Measurements from ENCODE around the gene IQSEC1.

Gene IQSEC1

DNA sequence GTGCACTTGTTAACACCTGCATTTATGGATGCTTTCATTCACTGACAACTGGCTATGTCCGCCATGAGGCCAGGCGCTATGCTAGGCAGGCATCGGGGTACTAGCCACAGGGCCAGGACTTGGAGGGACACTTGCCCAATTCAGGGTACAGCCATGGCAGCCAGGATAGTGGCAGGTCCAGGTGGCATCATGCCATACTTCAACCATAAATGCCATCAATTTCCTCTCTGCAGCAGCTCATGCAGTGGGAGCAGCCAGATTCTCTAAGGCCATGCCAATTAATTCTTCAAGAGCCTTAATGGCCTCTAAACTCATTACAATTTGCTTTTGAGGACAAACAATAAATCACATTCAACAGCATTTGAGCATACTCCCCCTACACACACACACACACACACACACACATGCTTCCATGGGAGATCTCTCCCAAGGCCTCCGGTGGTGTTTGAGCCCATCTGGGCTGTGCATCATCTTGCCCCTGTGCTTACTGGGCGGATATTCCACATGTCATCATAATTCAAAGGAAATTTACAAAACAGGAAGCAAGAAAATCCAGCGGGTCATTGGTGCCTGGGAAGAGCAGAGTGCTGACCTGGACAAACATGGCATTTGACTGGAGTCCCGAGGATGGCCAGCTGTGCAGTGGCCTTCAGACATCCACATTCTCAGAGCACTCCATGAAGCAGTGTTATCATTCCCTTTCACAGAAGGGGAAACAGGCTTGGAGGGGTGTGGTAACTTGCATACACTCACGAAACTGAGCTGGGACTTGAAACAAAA, 109.1 kb downstream of the IQSEC1 start:
- FAIRE-seq = no peak

DNA sequence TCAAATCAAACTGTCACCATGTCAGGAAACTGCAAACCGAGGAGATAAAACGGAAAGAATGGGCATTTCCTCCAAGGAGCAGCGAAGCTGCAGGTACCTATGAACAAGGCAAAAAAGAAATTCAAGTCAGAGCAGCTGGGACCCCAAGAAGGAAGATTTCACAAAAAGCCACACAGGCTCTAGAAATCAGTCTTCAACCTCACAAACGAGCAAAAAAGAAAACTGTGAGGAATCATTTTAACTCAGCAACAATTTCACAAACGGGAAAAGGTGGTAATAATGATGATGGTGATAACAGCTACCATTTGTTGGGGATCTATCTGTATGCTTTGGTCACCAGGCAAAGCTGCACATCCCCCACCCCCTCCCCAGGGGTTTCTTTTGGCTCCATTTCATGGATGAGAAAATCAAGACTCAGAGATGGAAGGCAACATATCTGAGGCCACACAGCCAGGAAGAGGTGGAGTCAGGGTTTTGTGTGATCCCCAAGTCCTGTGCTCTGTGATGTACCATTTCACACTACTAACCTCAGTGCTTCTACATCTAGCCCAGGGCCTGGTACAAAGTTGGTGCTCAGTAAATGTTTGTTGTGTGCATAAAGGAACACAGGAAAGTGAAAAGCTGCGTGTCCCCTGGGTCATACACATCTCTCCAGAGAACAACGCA, 109.9 kb downstream of the IQSEC1 start:
- no peak for FAIRE-seq

DNA sequence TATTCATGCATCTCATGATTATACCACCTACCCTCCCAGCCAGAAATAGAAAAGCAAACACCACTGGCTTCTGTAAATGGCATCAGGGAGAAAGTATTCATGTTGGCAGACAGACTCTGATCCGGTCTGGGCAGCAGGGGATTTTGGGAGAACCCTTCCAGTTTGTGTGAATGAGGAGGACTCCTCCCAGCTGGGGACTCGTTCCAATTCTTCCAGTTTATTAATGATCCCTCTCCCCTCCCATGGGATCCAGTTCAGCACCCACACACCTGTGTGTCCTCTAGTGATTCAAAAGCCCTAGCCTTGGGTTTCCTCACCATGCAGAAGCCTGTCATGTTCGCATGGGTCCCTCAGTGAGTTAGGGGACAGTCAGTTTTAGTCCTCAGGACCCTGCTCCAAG, 110.9 kb downstream of the IQSEC1 start:
- peak; percentile 9 for FAIRE-seq

DNA sequence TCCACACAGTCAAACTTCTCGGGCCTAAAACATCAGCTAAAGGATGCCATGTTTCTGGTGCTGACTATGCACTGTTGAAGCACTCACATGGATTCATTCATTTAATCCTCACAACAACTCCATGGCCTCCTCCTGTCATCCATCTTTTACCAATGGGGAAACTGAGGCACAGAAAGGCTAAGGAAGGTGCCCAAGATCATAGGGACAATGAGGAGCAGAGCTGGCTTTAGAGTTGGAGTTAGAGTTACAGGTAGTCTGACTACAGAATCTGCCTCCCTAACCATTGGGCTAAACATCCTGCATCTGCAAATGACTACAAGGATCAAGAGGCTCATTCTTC, 111.6 kb downstream of the IQSEC1 start:
- FAIRE-seq = no peak

DNA sequence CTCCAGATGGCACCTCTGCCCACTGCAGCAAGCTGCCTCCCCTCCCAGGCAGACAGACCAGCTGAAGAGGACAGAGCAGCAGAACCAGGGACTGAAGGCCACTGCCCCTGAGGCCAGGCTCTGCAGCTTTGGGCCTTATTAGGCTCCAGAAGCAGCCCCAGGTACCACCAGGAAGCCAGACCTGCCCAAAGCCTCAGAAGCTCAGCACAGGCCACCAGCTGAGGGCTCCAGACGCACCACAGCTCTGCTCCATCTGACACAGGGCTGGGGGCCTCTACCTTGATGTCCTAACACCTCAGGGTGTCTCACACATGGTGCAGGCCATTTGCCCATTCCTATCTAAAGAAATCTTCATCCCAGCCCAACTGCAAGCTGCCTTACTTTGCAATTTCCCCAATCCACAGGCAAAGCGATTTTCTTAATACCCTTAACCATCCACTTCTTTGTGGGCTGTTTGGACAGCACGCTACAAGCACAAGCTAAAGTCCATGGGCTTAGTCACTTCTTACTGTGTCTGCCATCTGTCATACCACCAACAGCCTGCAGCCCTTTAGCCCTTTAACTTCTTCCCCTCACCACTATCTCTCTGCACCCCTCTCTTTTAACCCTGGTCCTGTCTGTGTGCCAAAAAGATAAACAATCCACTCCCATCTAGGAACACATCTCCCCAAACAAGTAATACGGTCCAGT, 112.1 kb downstream of the IQSEC1 start:
- no peak for FAIRE-seq

DNA sequence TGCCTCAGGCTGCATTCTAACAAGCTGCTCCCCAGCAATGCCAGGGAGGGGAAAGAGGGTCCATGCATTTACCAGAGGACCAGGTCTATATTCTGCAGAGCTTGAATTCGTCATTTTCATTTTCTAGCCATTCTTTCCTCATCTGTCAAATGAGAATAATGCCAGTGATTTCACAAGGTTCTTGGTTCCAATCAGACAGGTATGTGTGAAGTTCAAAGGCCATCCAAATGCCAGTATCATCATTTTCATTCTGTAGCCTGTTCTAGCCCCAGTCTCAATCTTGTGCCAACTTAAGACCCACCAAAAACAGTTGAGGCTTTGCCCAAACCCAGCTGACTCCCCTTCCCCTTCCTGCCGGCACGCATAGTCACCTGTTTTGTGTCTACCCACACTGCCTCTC, 112.7 kb downstream of the IQSEC1 start:
- no peak for FAIRE-seq

DNA sequence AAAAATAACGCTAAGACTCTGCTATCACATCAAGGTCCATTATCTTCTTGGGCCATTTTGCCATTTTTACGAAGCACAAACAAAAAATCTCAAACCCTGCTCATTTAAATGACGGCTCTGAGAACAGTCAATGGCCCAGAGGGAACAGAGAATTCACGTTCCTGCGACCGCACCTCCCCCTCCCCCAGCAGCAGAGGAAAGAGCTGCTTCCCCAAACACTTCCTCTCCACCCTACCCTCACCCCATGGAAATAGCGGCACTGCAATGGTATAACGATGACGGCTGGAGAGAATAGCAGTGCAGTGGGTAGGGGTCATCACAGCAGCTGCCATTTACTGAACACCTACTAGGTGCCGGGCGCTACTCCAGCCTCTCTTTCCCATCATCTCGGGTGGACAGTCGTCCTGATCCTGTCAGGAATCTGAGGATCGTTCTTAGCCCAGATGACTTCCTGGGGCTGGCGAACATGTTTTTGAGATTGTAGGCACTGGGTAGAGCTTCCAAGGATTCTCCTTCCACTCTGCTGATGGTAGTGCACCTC, 113.3 kb downstream of the IQSEC1 start:
- no peak for FAIRE-seq

DNA sequence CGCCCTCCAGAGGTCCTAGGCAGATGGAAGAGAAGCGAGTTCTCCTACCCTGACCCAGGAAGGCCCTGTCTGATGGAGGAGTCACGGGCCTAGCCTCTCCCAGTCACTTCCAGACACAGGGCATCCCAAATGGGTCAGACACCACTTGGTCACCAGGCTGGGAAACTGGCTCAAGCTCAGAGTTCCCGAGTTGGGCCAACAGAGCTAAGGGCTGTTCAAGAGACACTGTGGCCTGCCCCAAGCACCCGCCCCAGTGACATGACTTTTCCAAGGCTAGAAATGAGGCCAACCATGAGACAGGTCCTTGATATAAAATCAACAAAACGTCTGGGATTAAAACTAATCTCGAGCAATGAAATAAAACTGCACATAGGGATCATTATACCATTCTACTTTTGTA, 113.8 kb downstream of the IQSEC1 start:
- no peak for FAIRE-seq

DNA sequence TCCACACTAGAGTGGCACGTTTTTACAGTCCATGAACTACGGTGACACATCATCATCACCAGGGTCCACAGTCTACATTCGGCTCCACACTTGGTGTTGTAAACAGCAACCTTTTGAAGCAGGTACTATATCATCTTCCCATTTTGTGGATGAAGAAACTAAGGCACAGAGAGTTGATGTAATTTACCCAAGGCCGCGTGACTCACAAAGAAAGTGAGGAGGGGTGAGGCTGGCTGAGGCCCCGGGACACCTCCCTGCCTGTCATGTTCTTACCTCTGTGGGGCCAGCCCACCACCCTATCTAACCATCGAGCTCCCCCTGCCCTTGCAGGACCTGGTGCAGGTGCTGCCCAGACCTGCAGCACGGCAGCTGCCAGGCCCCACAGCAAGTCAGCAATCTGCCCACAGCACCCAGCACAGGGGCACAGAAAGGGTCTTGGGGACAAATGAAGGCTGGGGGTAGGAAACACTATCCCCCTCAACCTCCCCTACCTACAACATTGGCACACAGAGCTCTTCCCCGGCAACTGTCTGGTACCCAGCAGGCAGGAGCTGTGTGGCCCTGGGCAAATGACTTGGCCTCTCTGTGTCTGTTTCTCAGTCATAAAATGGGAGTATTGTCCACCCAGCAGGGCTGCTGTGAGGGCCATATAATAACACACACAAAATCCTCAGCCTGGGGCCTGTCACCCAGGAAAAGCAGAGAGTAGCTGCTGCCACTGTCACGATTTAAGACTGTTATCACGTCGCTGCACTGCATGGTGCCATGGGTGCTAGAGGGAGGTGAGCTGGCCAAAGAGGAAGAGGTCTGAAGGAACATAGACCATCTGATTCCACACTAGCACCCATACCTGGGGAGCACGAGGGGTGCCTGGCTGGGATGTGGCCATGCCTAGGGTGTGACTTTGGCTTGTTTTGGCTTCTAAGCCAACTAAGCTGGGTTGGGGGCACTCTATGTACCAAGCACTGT, 115.1 kb downstream of the IQSEC1 start:
- no peak for FAIRE-seq

DNA sequence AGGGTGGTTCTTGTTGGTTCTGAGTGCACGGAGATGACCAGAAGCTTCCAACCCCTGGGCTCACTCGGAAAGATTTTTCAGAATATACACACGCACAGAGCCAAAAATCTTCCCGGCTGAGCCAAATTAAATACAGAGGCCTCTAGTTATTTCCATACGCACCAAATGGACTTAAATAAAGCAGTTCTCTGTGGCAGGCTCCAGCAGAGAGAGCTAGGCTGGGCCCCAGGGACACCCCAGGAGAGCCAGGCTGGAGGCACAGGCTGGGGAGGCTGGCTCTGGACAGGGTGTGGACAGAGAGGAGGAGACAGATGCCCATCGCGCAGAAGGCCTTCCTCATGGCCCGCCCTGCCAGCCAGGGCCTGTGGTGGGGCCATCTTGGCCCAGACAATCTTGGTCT, 115.9 kb downstream of the IQSEC1 start:
- no peak for FAIRE-seq

DNA sequence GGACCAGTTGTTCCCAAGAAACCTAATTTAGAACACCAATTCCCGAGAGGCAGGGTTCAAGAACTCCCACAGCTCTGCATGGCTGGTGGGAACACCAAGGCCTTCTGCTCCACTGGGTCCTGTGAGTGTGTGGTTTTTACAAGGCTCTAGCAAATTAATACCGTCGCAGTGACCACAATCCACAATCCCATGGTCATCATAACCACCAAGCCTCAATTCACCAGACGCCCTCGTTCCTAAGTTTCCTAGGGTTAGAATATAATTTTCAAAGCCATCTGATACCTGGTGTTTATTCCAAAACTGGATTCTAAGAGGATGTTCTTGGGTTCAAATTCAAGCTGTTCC, 116.9 kb downstream of the IQSEC1 start:
- no peak for FAIRE-seq

DNA sequence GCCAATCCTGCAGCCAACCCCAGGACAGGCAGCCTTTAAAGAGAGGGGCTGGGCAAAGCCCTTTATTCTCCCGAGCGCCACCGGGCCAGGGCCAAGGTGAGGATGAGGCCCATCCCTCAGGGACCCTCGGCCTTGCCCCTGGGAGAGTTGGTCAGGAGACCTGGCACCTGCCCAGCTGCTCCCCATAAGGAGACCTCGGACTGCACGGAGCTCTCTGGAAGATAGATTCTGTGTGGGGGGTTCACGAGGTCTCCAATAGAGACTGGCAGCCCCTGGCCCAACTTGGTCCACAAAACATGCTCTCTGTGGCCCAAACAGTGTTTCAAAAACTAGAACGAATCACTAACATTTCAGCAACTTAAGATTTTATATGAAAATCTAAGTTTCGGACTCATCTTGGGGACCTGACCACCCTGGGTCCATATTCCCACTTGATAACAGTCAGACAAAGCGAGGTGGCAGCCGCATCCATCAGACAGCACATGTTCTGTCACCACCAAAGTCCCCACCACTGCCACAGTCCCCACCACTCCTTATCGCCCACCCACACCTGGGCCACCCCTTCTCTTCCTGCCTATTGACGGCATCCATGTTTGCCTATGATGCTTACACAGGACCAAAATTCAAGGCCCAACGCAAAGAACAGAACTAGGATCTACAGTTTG, 117.4 kb downstream of the IQSEC1 start:
- FAIRE-seq = no peak

DNA sequence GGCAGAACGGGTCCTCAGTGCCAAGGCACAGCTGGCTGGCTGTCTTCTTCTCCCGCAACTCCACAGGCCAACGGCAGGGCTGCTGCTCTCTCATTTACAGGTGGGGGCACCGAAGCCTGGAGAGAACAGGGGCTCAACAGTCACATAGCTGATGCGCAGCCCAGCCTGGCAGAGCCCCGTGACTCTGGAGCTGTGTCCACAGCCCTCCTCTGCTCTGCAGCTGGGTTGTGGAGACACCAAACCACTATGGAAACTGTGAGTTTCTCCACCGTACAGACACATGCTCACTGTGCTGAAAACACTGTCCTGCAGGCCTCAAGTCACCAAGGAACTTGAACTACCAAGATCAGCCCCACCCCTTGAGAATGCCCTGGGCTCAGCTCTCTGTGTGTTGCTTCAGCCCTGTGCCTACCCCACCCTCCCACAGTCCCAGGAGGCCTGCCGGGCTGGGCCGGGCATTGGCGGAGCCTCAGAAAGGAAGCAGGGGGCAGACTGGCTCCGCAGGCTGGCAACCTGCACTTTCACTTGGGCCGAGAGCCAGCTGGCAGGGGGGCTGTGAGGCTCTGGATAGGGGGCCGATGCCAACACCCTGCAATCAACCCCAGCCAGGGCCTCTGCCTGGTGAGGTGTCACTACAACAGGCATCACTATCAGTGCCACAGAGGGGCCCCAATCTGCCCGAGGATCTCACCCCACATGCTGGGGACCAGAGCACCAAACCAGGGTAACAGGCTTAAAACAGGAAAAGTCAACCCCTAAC, 118.2 kb downstream of the IQSEC1 start:
- FAIRE-seq = no peak

DNA sequence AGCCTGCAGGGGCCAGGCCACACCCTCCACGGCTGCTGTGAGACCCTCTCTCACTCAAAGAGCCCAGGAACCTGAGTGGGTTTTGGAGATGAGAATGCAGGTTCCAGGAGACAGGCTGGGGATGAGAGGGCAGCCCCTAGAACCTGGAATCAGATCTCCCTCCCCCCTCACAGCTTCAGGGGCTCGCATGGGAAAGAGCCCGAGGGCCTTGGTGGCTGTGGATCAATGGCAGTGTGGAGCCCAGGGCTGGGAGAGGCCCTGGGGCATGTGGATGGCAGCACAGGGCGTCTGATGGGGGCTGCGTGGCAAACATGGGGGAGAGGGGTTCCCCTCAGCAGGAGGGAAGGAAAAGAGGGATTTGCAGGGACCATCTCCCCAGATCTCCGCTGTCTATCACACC, 119.0 kb downstream of the IQSEC1 start:
- no peak for FAIRE-seq

DNA sequence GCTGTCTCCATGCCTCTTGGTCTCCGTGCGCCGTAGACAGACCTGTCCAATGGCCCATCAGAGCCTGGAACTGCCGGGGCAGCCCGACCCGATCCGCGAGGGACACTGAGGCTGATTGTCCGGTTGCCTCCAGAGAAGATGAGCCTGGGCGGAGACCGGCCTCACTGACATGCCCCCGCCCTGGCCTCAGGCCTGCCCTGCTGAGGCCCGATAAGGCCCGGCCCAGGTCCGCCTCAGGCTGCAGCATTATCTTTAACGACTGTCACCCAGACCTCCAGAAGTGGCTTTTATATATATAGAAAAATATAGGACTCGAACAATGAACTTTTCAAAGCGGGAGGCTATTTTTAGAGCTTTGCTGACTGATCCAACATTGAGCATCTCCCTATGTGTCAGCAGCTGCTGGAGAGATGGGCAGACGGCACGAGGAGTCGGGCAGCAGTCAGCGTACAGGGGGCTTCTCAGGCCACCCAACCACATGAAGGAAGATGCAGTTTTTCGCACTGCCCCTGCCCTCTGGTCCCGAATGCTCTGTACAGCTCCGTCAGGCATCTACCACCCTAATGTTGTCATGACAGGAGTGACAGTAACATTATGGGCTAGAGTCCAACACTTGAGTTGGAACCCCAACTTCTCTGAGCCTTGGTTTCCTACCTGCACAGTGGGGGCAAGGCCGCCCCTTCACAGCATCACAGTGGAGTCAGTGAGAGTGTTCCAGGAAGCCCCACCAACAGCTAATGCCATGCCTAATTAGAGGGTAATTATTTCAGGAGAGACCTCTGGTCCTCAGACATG, 119.8 kb downstream of the IQSEC1 start:
- no peak for FAIRE-seq

DNA sequence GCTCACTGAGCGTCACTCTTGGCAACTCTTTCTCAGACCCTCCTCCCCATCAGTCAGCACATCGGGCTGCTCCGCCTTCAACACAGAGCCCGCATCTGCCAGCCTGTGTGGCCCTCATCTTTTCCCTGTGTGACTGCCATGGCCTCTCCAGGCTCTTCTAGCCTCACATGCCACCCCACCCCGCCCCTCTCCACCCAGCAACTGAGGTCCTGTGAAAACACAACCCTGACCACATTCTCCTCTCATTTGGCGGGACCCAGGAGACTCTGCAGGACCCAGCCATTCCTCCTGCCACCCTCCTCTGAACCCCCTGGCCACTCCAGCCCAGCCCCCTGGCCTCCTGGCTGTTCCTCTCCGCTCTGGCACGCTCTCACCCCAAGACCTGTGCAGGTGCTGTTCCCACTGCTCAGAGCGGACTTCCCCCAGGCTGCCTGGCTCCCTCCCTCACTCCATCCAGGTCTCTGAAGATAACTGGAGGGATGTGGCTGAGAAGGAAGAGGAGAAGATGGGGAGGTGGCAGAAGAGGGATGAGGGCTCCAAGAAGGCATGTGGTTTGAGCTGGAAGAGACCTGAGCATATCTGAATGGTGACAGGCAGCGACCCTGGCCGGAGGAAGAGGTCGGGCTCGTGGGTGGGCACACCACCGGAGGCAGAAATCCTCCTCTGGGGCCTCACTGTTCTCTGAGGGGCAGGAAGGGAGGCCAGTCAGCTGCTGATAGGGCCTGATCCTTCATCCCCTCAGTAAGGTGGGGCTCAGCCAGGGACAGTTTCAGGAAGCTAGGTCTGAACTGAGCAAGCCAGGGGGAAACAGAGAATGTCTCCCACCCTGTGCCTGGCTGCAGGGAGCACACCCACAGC, 120.7 kb downstream of the IQSEC1 start:
- FAIRE-seq = no peak

DNA sequence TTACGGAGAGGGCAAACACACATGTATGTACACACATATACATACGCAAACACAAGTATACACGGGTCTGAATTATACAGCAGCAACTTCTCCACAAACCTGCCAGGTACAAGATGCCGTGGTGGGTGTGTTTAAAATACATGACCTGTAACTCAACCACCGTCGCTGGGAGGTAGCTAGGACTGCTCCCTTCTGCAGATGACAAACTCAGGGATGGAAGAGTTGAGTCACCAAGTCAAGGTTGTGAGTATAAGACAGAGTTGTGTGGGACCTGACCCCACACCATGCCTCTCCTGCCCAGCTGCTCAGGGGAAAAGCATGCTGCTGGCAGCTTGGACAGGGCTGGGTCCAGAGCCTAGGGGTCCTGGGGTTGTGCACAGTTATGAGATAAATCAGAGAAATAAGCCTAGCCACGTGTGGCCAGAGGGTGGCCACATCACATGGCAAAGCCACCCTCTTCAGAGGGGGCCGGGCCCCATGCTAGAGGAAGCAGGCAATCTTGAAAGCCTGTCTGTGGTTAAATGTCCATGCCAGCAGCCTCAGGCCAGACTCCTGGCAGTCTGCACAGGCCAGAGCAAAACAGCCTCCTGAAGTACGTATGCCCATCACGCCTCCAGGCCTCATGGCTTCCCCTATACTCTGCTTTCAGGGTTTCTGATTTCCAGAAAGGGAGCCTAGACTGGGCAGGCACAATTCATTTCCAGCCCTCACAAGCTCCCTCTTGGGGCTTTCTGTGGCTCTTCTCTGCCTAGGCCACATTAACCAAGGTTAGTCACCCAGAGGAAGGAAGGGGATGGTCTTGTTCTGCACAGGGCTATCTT, 124.1 kb downstream of the IQSEC1 start:
- FAIRE-seq = no peak

DNA sequence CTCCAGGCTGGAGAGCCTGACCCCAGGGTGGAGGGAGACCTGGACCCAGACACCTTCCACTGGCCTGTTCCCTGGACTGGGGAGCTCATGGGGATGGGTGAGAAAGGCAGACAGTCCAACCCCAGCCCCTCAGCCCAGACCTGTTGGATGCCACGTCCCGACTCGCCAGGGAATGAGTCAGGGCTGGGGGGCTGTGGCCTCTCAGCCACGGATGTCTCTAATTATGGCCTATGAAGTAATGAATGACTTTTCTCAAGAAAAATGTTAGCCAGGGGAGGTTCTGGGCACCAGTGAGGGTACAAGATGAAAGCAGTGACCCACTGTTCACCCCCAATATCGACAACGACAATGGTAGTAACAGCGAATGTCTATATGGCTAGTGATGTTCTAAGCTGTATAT, 124.9 kb downstream of the IQSEC1 start:
- no peak for FAIRE-seq

Data from islet of Langerhans (tissue), 1 donor.